Heart right ventricle (tissue), 16 donors: ENCODE measurements around the gene MEG3. TPM values are rescaled to one million over a fixed set of nuclear protein-coding genes. Genes with fewer than 3 reads are reported as not detected.

Source experiments
- ATAC-seq, 8 donors: fragments of 200-7000 bp; cut with Tn5 transposase; one replicate each; pipeline ENCODE4 v1.9.1; 2020; ENCODE audit warnings: mild to moderate bottlenecking in 8 of 8, moderate library complexity in 8 of 8, moderate number of reproducible peaks in 1 of 8
- DNase-seq, 2 donors: peaks; one replicate each; pipeline ENCODE4 v3.0.0-alpha.2; 2020
- H3K27ac ChIP-seq, 10 donors: fragments of 200-600 bp; sonication (generic) in 2 of 10; one replicate each; pipeline versions ENCODE4 v1.5.0 to v1.8.0; 2020 to 2022; ENCODE audit warnings: mild to moderate bottlenecking in 3 of 10
- H3K27me3 ChIP-seq, 7 donors: fragments of 200-600 bp; one replicate each; pipeline ENCODE4 v1.8.0; 2021 to 2022; ENCODE audit warnings: mild to moderate bottlenecking in 2 of 7
- H3K36me3 ChIP-seq, 9 donors: fragments of 200-600 bp; sonication (generic) in 1 of 9; one replicate each; pipeline versions ENCODE4 v1.5.0 to v1.8.0; 2020 to 2022; ENCODE audit warnings: mild to moderate bottlenecking in 2 of 9
- H3K4me1 ChIP-seq, 9 donors: fragments of 200-600 bp; sonication (generic) in 1 of 9; one replicate each; pipeline versions ENCODE4 v1.5.0 to v1.8.0; 2020 to 2022; ENCODE audit warnings: mild to moderate bottlenecking in 4 of 9
- H3K4me3 ChIP-seq, 10 donors: fragments of 200-600 bp; sonication (generic) in 2 of 10; one replicate each; pipeline versions ENCODE4 v1.5.0 to v1.8.0; 2020 to 2022; ENCODE audit warnings: mild to moderate bottlenecking in 7 of 10, moderate library complexity in 2 of 10
- H3K9me3 ChIP-seq, 11 donors: fragments of 200-600 bp in 10 of 11; sonication (generic) in 2 of 11; one replicate each; pipeline versions ENCODE4 v1.5.0 to v1.8.0; 2013 to 2022; ENCODE audit warnings: mild to moderate bottlenecking in 2 of 11, control low read depth in 1 of 11, moderate library complexity in 1 of 11
- CTCF ChIP-seq, 9 donors: fragments of 200-600 bp; sonication (generic) in 2 of 9; IDR thresholded peaks; one replicate each; pipeline versions ENCODE4 v1.5.0 to v1.8.0; 2021 to 2022; ENCODE audit warnings: antibody characterized with exemption in 9 of 9, mild to moderate bottlenecking in 5 of 9, moderate library complexity in 1 of 9
- WGBS, 2 donors: extraction: QIAGEN DNeasy Blood & Tissue Kit; methylation state at CpG; one replicate each; pipeline ENCODE4 v1.1.7; 2013; ENCODE audit warnings: inconsistent platforms in 1 of 2; 5-methylcytosine and 5-hydroxymethylcytosine counted together
- intact Hi-C, 10 donors: fragments of 100-400 bp; cut with DNase I; formaldehyde crosslinking; loops; one replicate each; pipeline versions ENCODE4 v1.11.1 to v1.14.2; 2022
- polyA plus RNA-seq, 2 donors: library from polyadenylated mRNA; stranded (reverse); fragments of 200-250 nt; gene quantifications; one replicate each; pipeline ENCODE4 v1.2.3, GENCODE V29; 2013
- total RNA-seq, 10 donors: library from RNA; stranded (reverse); fragmentation: NEBNext Ultra II Directional in 3 of 10; extraction: Animal tissue kit (Norgen Biotek cat#: 25700) in 3 of 10; gene quantifications; one replicate each; pipeline versions ENCODE4 v1.2.1 to v1.2.4, GENCODE V29; 2021 to 2023
- donor health status: Arrhythmogenic right ventricular cardiomyopathy.
- donor health status: ischemic (EF 13 %, LVEDD 7.1; RV severe dilation, severe dysfunction).
- donor health status: healthy with polysubstance abuse.
- donor health status: DM: no; HTN: yes; CAD: no.
- donor health status: DM: no; HTN: no; CAD: no.
- donor health status: ischemic (EF 25% LVEDD 6.9; RV normal size, moderate dysfunction).
- donor health status: ischemic (EF 25% LVEDD 5.7; RV mildly dilated, moderate dysfunction).
- donor health status: healthy.
- donor health status: DM: yes; HTN: yes; CAD: no.
- donor health status: Ischemic cardiomyopathy.
- donor health status: ischemic (EF 35%, LVEDD 5.7; RV mildly dilated, moderate dysfunction).
- donor health status: nonischemic (EF 11% LVEDD 7.7; RV severe dilation, severe dysfunction).
- donor health status: DM: yes; HTN: yes; CAD: no.
- donor health status: PGD.
- donor health status: ischemic (EF 29% LVEDD 5.4; RV normal size, mild dysfunction).
- donor health status: nonischemic (EF 23%, LVEDD 6.1; RV moderate dilation, normal function).

Gene MEG3
- total and polyA plus RNA-seq, 12 donors: 7.7 to 122 (median 12.4) TPM

DNA sequence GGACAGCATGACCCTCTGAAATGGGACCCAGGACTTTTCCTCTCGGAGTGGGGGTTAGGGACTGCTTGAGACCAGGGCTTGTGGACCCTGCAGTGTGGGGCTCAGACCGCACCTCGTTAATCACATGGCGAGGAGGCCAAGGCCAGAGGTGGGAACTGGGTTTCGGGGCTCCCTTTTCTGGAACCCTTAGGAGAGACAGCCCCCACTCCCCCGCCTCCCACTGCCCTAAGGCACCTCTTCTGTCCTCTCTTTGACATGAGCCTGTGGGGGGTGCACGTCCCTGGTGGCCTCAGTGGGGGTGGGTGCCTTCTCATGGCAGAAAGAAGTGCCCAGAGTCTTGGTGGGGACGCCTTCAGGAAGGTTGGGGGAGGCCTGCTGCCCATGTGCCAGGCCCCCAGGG is 53.3 kb downstream of the MEG3 start:
- DNase-seq (no peak), ATAC-seq (no peak)
- H3K27me3 ChIP-seq: peaks cover 0 to 33% (median 12%) of the 10 kb centered on the region in 7 donors
- no peaks in the 10 kb centered on the region for H3K4me1 ChIP-seq
- H3K36me3 ChIP-seq: no peaks in the 10 kb centered on the region
- H3K27ac ChIP-seq: no peak overlapping the region
- H3K9me3 ChIP-seq: peaks cover 0 to 8% (median 0%) of the 10 kb centered on the region in 11 donors
- intact Hi-C loops: no loop called here
- WGBS, 2 donors: 82 to 84% methylated on average over 8 of the region's 8 CpGs
- H3K4me3 ChIP-seq: no peak overlapping the region
- TF ChIP-seq CTCF (IDR thresholded peaks at IDR 0.05): no peak

- no peak for TF ChIP-seq CTCF (IDR thresholded peaks at IDR 0.05)
- intact Hi-C loops: no loop called here
- ATAC-seq: no peak
- WGBS, 2 donors: 89 to 97% methylated on average over 8 of the region's 8 CpGs
- Histone ChIP-seq H3K36me3 (no peaks in the 10 kb centered on the region), H3K4me3 (no peak overlapping the region), H3K27me3 (peaks cover 0 to 27% (median 11%) of the 10 kb centered on the region in 7 donors), H3K4me1 (no peaks in the 10 kb centered on the region), H3K9me3 (peaks cover 0 to 8% (median 0%) of the 10 kb centered on the region in 11 donors), H3K27ac (no peak overlapping the region)
- DNase-seq: peak in 1 of 2 donors; percentile 4
These were observed 53.9 kb downstream of the MEG3 start for GRCh38 chr14:100879782-100880181.

GRCh38 chr14:100880271-100881101 is 54.6 kb downstream of the MEG3 start:
- ATAC-seq: no peak
- Histone ChIP-seq H3K27me3 (peaks cover 0 to 21% (median 8%) of the 10 kb centered on the region in 7 donors), H3K36me3 (no peaks in the 10 kb centered on the region), H3K9me3 (peaks cover 0 to 8% (median 0%) of the 10 kb centered on the region in 11 donors), H3K4me1 (peaks cover 0 to 3% (median 0%) of the 10 kb centered on the region in 9 donors), H3K4me3 (no peak overlapping the region), H3K27ac (no peak overlapping the region)
- TF ChIP-seq CTCF (IDR thresholded peaks at IDR 0.05): no peak
- DNase-seq: peak in 1 of 2 donors; percentile 7
- 90% methylated on average over 34 of the region's 34 CpGs for WGBS, 2 donors
- intact Hi-C loops: no loop called here

- Histone ChIP-seq H3K9me3 (peaks cover 0 to 8% (median 0%) of the 10 kb centered on the region in 11 donors), H3K4me1 (peaks cover 0 to 3% (median 0%) of the 10 kb centered on the region in 9 donors), H3K27me3 (peaks cover 0 to 14% (median 8%) of the 10 kb centered on the region in 7 donors), H3K36me3 (no peaks in the 10 kb centered on the region), H3K4me3 (no peak overlapping the region), H3K27ac (no peak overlapping the region)
- ATAC-seq: peak in 1 of 8 donors; percentile 22
- WGBS, 2 donors: 95 to 96% methylated on average over 38 of the region's 38 CpGs
- peak in 1 of 2 donors; percentile 7 for DNase-seq
- intact Hi-C loops: no loop called here
- TF ChIP-seq CTCF (IDR thresholded peaks at IDR 0.05): no peak
These were observed 55.5 kb downstream of the MEG3 start for GRCh38 chr14:100881211-100882025.
